ENCODE results near the gene SPATA3. TPM values are rescaled to one million over a fixed set of nuclear protein-coding genes. Genes with fewer than 3 reads are reported as not detected.

SPATA3 gene
- total and polyA plus RNA-seq, 2 experiments from 2014 or later: not detected

DNA sequence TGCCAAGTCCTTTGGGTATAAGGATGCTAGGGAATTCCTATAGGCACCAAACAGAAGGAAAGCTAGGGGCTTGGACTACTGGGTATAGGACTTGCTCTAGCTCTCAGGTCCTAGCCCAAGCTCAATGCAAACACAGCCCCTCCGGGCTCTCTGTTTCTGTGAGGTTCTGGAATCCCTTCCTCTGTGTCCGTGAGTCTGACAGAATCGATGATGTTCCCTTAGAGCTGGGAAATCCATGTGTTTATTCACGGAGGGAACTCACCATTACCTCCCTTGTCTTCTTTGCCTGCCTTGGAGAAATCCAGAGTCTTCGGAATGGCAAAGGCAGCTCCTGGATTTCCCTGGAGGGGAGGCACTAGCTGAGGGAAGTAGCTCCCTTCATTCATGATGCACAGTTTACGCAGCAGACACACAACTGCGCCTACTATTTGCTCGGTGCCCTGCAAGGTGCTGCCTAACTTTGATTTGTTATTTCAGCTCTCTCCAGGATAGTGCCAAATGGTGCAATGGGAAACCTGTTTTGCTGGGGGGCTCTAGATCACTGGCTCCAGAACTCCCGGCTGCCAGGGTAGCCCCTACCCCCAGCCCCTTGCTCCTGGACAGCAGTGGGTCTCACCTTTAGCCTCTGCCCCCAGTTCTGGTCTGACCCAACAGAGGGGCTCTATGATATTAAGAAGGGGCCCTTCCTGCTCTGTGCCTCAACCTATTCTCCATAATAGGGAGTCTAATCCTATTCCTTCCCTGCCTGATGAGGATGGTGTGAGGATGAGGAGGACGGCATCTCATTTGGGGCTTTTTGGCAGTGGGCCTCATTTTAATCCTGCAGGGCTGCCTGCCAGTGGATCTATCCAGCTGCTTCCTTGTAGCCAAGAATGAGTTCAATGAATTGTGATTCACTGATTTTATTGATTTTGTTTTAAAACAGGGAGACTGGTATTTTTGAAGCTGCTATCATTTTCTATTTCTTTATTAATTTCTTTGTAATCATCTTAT, 52.3 kb downstream of the SPATA3 start (continued):
- no peak for TF ChIP-seq STAT1 (IDR thresholded peaks at IDR 0.05; ENCODE audit: unreplicated experiment)
- TF ChIP-seq NANOG (IDR thresholded peaks at IDR 0.05; ENCODE audit: borderline replicate concordance): no peak
- TF ChIP-seq ZNF462 (CRISPR knock-in tag; IDR thresholded peaks at IDR 0.05): no peak
- no peak for TF ChIP-seq POLR2AphosphoS5 (IDR thresholded peaks at IDR 0.05; ENCODE audit: low read depth)
- TF ChIP-seq, protein P1, sequence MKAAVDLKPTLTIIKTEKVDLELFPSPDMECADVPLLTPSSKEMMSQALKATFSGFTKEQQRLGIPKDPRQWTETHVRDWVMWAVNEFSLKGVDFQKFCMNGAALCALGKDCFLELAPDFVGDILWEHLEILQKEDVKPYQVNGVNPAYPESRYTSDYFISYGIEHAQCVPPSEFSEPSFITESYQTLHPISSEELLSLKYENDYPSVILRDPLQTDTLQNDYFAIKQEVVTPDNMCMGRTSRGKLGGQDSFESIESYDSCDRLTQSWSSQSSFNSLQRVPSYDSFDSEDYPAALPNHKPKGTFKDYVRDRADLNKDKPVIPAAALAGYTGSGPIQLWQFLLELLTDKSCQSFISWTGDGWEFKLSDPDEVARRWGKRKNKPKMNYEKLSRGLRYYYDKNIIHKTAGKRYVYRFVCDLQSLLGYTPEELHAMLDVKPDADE (IDR thresholded peaks at IDR 0.05): no peak
- no peak for TF ChIP-seq ZNF331 (CRISPR knock-in tag; IDR thresholded peaks at IDR 0.05; ENCODE audit: low read depth)
- no peak for TF ChIP-seq CREB1 (CRISPR knock-in tag; IDR thresholded peaks at IDR 0.05; ENCODE audit: low read depth)
